NCI-H69 (cell line): ENCODE measurements around the gene ATP6V1G3.
"Not testable (repeated sequence)": the region's sequence is repeated elsewhere in the genome, so short reads cannot be mapped to it uniquely, and the experiment has no call there.

Experiments
- DNase-seq: peaks from one replicate; lab custom pipeline; 2025; lab: John Stamatoyannopoulos, UW

The ATP6V1G3 gene, protein sequence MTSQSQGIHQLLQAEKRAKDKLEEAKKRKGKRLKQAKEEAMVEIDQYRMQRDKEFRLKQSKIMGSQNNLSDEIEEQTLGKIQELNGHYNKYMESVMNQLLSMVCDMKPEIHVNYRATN

DNA sequence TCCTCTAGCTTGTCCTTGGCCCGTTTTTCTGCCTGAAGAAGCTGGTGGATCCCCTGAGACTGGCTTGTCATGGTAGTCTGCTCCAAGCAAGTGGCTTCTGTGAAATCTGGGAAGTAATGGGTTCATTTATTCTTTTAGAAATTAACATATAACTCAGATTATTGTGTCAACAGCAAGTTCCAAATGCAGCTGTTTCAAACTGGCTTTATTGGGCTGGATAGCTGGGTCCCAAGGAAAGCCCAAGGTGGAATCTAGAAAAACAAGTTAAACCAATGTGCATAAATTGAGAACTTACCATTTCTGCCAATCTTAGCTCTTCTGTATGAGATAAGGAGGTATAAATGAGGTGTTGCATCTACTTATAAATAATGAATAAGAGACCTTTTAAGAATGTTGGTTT is at the start of gene ATP6V1G3:
ATP6V1G3 (minus strand) TSS at position 101 of the 400 bp plus-strand sequence; CDS start at position 71, 30 bp downstream.
- DNase-seq: no peak

DNA sequence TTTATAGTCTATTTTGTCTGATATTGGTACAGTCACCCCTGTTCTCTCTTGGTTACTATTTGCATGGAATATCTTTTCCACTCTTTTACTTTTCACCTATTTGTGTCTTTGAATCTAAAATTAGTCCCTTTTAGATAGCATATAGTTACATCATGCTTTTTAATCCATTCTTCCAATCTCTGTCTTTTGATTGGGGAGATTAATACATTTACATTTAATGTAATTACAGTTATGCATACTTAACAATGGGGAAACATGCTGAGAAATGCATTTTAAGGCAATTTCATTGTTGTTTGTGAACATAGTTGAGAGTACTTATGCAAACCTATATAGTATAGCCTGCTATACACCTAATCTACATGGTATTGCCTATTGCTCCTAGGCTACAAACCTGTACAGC is 48.4 kb upstream of the ATP6V1G3 start:
- no peak for DNase-seq

DNA sequence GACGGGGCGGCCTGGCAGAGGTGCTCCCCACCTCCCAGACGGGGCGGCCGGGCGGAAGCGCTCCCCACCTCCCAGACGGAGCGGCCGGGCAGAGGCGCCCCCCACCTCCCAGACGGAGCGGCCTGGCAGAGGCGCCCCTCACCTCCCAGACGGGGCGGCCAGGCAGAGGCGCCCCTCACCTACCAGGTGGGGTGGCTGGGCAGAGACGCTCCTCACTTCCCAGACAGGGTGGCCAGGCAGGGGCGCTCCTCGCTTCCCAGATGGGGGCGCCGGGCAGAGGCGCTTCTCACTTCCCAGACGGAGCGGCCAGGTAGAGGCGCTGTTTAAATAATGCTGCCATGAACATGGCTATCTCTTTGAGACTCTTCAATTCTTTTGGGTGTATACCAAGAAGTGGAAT is 43.7 kb upstream of the ATP6V1G3 start:
- DNase-seq: no peak

DNA sequence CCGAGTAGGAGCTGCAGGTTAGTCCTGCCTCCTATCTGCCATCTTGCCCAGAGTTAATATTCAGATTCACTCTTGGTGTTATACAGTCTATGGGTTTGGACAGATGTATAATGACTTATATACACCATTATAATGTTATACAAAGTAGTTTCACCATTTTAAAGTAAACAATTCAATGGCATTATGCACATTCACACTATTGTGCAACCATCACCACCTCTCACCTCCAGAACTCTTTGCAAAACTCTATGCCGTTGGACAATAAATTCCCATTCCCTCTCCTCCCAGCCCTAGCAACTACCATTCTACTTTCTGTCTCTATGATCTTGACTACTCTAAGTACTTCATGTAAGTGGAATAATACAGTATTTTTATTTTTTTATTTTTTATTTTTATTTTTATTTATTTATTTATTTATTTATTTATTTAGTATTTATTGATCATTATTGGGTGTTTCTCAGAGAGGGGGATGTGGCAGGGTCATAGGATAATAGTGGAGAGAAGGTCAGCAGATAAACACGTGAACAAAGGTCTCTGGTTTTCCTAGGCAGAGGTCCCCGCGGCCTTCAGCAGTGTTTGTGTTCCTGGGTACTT is 42.8 kb upstream of the ATP6V1G3 start:
- not testable (repeated sequence) for DNase-seq

DNA sequence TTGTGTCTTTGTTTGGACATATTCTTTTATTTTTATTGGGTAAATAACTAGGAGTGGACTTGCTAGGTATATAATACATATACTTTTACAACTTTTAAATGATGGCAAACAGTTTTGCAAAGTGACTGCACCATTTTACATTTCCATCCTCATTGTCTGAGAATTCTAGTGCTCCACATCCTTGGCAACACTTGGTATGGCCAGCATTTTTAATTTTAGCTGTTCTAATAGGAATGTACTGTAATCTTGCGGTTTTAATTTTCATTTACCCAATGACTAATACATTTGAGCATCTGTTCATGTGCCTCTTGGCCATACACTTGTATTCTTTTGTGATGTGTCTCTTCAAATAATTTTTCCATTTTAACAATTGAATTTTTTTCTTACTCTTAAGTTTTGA is 37.0 kb upstream of the ATP6V1G3 start:
- DNase-seq: no peak

DNA sequence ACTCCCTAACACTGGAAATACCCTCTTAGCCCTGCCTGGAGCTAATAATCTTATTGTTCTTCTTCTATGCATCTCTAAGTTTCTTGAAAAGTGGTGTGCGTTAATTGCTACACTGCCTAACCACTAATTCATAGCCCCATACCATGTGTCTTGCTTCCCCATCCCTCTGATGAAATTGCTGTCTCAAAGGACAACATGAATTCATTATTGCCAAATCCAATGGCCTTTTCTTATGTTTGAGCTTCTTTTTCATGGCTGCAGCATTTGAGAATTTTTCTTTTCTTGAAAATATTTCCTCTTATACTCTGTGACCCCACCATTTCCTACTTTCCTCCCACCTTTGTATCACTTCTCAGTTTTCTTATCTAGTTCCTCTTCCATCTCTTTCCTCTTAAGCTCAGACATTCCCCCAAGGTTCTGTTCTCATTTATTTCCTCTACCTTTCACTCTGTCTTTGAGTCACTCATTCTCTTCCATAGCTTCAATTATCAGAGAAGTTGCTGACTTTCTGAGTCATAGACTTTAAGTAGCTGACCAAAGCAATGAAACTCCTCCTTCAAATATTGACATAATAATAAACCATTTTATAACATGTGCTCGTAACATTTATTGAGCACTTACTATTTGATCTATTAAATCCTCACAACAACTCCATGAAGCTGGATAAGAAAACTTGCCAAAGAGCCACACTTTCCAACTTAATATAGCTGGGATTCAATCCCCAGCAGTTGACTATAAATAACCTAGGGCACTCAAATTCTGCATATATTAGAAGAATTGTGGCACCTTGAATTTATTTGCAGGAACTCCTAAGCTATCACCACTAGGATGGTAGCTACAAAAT is 35.5 kb upstream of the ATP6V1G3 start:
- DNase-seq: no peak

DNA sequence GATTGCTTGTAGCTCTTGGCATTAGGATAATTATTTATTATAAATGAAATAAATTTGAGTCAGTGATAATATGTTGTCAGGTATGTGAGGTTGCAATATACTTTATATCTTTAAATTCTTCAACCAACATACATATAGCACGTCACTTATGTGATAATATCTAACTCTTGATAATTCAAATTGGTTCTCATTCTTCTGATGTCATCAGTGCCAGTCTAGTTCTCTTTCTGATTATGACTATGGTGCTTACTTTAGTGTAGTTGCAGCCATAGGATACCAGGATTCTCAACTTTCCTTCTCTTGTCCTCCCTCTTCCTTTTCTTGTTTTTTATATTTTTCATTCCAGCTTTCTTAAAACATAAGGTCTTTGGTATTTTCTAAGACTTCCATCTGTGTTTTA is 34.8 kb upstream of the ATP6V1G3 start:
- DNase-seq: no peak

DNA sequence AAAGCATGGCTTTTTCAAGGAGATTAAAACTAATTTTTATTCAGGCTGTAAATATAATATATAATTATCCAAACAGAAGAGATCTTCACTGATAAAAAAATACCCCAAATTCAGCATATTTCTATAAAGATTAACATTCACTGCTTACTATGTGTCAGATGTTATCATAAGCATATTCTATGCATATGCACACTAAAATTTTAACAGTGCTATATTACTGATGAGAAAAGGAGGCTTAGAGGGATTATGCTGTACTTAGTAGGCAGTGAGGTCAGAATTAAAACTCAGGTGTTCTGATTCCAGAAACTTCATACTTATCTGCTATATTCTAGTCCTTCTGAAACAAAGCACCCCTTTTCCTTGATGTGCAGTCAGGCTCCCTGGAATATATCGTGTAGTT is 33.8 kb upstream of the ATP6V1G3 start:
- DNase-seq: no peak

DNA sequence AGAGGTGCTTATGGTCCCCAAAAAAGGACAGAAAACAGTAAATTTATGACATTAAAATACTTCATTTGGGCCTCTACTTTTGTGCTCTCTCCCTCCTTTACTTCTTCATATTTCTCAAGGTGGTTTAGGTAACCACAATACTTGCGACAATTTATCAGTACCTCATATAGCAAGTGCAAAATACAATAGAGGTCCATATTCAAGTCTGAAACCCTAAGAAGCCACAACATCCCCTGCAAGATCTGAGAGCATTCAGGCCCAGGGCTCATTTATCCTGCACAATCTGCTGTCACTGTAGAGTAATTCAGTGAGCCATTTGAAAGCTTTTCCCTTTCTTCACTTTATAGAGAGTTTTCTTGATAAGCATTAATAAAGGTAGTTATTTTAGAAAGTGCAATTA is 24.2 kb upstream of the ATP6V1G3 start:
- no peak for DNase-seq

DNA sequence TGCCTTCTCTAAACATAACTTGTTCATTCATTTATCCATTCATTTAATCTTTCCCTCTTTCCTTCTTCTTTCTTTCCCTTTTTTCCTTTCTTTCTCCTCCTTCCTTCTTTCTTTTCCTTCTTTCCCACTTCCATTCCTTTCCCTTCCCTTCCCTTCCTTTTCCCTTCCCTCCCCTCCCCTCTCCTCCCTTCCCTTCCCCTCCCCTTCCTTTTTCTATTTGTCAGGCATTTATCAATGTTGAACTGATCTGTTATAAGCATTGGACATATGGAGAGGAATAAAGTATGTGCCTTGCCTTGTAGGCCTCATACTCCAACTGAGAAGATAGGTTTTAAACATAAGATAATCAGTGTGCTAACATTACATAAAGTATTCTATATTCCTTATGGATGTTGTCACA is 23.7 kb upstream of the ATP6V1G3 start:
- DNase-seq: no peak

DNA sequence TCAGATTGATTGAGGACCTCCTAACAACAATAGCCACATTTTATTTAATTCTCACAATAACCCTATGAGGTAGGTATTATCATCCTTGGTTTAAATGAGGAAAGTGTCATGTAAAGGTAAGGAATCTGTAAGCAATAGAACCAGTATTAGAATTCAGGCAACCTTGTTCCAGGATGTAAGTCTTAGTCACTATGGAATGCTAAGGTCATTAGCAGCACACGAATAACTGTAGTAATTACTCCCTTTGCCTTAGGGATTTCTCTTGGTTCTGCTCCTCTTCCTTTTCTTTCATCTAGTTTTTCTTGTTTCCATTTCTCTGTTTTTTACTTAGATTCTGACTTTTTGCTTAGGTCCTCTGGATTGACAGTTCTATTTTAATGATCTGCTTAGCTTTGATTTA is 23.1 kb upstream of the ATP6V1G3 start:
- DNase-seq: peak; percentile 37

DNA sequence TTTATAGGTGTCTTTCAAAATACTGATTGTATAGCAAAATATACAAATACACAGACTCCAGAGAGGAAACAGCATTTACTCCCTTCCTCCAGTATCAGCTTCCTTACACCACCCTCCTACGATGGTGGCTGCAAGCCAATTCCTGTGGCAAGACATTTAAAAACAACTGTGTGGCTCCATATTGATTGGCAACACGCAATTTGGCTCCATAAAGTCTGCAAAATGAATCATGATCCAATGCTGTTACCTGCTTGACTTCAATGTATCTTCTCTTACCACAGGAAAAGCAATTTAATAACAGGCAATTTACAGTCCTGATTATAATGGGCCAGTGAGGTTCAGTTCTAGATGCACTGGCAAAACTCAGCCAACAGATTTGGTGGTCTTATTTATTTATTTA is 19.7 kb upstream of the ATP6V1G3 start:
- peak; percentile 95 for DNase-seq

DNA sequence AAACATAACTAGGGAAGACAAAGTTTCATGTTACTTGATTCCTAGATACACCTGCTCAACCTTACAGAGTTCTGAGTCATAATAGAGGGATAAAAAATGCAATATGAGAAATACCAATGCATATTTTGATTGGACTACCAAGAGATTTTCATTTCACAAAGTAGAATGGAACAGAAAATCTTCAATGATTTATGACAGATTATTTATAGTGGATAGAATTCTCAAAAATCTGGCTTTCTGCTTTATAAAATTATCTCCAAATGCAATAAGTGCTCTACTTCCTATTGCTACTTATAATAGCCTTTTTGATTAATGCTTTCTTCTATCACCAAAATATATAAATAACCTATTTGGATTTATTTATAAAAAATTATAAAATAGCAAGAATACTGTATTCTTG is 18.9 kb upstream of the ATP6V1G3 start:
- no peak for DNase-seq

DNA sequence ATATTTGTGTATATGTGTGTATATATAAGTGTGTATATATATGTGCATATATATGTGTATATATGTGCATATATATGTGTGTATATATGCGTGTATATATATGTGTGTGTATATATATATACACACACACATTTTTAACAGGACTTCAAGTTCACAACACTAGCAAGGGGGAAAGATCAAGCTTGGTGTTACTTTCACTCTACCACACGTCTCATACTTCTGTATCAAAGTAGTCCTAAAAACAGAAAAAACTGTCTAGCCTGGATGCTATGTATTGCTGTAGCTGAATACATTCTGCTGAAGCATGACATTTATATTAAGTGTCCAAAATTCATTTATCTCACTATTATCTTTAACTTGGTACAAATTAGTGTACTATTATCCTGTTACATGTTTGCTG is 17.9 kb upstream of the ATP6V1G3 start:
- no peak for DNase-seq

DNA sequence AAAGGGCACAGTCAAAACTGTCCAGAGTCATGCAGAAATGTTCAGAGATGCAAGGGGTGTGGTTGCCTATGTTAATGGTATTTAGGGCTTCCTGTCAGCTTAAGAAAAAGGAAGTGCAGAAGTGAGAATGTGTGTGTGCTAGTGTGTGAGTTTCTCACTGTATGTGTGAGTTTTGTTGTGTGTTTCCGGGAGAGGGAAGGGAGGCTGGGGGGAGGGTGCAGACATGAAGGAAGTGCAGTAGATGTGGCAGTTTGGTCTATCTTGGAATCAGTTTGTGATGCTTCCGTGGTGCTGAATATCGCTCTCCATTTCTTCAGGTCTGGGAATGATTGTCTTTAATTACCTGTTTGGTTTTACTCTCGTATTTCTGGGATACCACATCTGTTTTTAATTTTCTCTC is 16.5 kb upstream of the ATP6V1G3 start:
- DNase-seq: peak; percentile 37

DNA sequence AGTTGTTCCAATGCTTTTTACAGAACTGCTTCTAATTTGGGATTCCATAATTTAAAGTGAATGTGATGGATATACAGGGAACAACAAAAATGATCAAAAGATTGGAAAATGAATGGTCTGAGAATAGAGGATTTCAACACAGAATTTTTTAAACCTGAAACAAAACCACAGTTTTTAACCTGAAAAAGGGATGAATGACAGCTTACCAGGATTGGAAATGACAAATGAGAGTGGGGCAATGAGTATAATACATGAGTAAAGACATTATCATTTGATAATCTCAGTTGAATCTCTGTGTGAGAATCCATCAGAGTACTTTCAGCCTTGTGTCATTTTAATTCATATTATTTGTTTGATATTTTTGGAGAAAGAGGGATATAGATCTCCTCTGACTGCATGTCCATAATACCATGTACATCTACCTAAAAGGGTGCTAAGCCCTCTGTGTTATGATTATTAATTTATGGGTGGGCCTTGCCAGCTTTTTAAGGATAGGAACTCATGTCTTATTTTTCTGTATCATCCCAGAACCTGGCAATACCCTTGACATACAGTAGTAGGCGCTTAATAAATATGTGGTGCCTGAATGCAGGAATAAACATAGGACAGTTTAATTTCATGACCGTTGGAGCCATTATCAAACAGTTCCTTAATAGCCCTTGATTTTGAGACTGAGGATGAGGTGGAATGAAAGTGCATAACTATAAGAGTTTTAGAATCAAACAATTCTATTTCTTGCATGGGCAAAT is 12.4 kb upstream of the ATP6V1G3 start:
- no peak for DNase-seq

DNA sequence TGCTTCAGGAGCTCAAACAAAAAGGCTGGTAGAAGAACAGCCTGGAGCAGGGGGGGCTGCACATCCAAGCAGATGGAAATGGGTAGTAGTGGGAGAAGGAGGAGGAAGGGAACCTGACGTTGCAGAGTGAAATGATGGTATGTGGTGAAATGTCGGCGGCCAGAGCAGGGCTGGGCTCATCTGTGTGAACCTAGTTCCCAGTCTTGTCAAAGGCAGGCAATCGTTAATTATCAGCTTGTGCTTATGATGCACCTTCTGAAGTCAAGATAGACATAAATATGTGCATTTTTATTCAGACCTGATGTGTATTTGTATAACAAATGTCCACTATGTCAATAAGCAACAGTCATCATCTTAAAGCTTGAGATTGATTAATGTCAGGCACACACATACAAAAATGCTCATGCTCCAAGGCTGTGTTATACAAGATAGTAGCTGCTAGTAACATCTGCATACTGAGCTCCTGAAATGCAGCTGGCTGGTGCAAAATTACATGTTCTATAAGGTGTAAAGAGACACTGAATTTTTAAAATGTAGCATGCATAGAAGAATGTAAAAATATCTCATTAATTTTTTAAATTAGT is 10.6 kb upstream of the ATP6V1G3 start:
- peak; percentile 42 for DNase-seq

DNA sequence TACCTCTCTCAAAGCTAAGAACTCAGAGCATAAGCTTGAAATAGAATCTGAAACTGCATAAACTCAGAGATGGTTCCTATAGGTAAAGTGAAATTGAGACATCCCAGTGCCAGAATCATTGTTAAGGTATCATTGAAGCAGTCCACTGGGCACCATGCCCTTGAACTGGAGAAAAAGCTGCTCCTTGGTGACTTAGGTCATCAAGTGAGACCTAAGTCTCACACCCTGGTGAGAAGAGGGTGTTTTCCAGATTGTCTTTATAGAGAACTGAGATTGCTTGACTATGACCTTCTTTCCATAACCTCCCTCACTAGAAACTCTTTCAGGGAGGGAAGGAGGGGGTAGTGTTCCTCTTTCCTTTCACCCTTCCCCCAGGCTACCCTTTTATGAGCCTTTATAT is 9.4 kb upstream of the ATP6V1G3 start:
- DNase-seq: no peak

DNA sequence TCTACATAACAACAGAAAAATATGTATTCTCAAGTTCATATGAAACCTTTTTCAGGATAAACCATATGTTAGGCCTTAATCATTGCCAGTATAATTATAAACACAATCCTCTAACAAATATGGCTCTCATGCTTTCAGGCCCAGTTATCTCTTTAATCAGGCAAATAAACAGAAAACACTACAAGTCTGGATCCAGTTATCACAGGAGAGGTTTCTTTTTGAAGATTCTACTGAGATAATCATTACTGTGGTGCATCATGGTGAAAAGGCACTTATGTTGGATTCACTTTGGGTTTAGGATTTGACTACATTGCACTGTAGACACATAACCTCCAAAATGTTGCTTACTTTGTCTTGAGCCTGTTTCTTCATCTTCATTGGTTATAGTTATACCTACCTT is 8.4 kb upstream of the ATP6V1G3 start:
- DNase-seq: no peak

DNA sequence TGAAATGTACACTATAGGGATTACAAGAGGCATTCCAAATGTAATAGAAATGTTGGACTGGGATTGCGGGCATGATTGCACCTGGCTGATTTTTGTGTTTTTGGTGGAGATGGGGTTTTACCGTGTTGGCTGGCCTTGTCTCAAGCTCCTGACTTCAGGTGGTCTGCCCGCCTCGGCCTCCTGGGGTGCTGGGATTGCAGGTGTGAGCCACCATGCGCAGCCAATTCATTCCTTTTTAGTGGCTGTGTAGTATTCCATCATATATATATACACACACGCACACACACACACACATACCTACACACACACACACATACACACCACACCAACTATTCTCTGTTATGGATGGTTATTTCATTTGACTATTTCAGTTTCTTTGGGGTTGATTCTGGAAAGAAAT is 4.7 kb upstream of the ATP6V1G3 start:
- no peak for DNase-seq

DNA sequence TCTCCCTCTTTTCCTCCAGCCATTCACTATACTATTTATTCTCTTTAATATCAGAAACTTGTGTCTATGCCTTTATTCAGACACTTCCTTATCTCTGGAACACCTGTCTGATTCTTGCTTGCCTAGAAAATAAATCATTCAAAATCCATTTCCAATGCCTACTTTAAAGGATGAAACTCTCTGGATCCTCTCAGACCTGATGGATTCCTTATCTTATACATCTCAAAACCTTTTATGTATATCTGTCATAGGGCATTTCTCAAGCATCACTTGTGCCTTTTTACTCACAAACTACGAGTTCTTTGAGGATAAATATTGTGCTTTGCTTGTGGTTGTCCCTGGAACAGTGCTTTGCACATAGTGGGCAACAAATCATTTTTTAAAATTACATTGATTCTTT is 3.8 kb upstream of the ATP6V1G3 start:
- DNase-seq: no peak

DNA sequence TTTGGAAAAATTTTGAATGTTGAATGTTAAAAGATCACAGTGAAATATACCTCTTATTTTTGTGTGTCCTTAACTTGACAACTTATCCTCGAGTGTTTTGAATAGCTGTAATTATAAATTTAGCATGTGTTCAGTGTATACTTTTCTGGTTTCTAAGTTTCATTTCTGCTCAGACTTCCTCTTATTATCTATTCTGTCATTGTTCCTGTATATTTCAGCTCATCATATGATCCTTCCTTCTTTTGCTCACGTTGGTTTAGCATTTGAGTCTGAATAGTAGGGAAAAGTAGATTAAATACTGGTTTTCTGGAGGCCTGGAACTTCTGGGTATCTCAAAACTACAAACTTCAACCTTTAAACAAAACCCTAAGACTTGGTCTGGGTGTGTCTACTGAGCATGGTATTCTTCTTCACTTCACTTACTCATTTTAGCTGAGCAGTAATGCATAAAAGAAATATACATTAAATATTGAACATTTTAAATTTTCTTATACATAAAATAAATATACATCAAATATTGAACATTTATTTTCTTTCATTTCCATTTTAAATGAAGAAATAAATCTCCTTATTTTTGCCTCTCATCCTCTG is 3.3 kb upstream of the ATP6V1G3 start:
- DNase-seq: no peak
